GM12878 (cell line): ENCODE results near the gene ANKS1A. TPM values are rescaled to one million over a fixed set of nuclear protein-coding genes. Genes with fewer than 3 reads are reported as not detected.

Experiments
- ATAC-seq: fragments of 200-7000 bp; cut with Tn5 transposase; 3 replicates; pipeline ENCODE4 v1.9.1; 2020; ENCODE audit warnings: mild to moderate bottlenecking, moderate library complexity
- BruUV-seq: library from RNA; stranded (reverse); fragments of 400-500 nt; replicated peaks from 2 replicates; lab custom pipeline; 2021; lab: Mats Ljungman, UMichigan
- CTCF ChIA-PET: fragments of 300-600 bp; sonication (Branson Sonifier 250); formaldehyde crosslinking; extraction: SDS; loops from one replicate; lab custom pipeline; 2021; ENCODE audit warnings: inconsistent platforms; lab: Yijun Ruan, JAX
- POLR2A ChIA-PET: fragments of 350-600 bp; formaldehyde crosslinking; extraction: SDS; loops from one replicate; lab custom pipeline; 2021; ENCODE audit warnings: inconsistent platforms; lab: Charles Lee
- RAD21 ChIA-PET: fragments of 300-600 bp; sonication (Branson Sonifier 250); formaldehyde crosslinking; loops from one replicate; lab custom pipeline; 2023; ENCODE audit warnings: antibody characterized with exemption; ENCODE audit not compliant: unreplicated experiment; lab: Charles Lee
- SMC1A ChIA-PET: fragments of 300-600 bp; sonication (Branson Sonifier 250); formaldehyde crosslinking; loops from one replicate; lab custom pipeline; 2023; ENCODE audit not compliant: unreplicated experiment, uncharacterized antibody; lab: Charles Lee
- DNase-seq: peaks from one replicate; pipeline ENCODE4 v3.0.0-alpha.2; 2011; ENCODE audit warnings: low read depth, low spot score
- FAIRE-seq: peaks from 3 replicates; lab custom pipeline; 2011; peaks lifted over from hg19 to GRCh38; lab: Jason Lieb, UNC
- H2AFZ ChIP-seq: 2 replicates; pipeline ENCODE4 v1.6.0; 2011; ENCODE audit warnings: low read depth, low read length, control low read depth; ENCODE audit not compliant: control insufficient read depth
- H3K27ac ChIP-seq: 2 replicates; pipeline ENCODE4 v1.5.1; 2011; ENCODE audit warnings: control low read depth; ENCODE audit not compliant: control insufficient read depth, insufficient read depth
- H3K27me3 ChIP-seq, 2 experiments: replicated peaks in 1 of 2; 2 replicates each; pipeline versions ENCODE4 v1.6.0 to v1.6.1; 2011; ENCODE audit warnings: low read length in 1 of 2; ENCODE audit not compliant: control insufficient read depth in 2 of 2, insufficient read depth in 2 of 2
- H3K36me3 ChIP-seq, 2 experiments: 2 replicates each; pipeline ENCODE4 v1.5.1; 2011; ENCODE audit warnings: low read length in 1 of 2; ENCODE audit not compliant: control insufficient read depth in 2 of 2, insufficient read depth in 2 of 2
- H3K4me1 ChIP-seq: 2 replicates; pipeline ENCODE4 v1.6.1; 2011; ENCODE audit warnings: mild to moderate bottlenecking, low read length, moderate library complexity, mixed read lengths; ENCODE audit not compliant: control insufficient read depth, insufficient read depth
- H3K4me2 ChIP-seq: 2 replicates; pipeline ENCODE4 v1.6.0; 2011; ENCODE audit warnings: control low read depth; ENCODE audit not compliant: control insufficient read depth, insufficient read depth
- H3K4me3 ChIP-seq: fragments of 200-600 bp; sonication (generic); 2 replicates; pipeline ENCODE4 v1.5.1; 2016
- H3K79me2 ChIP-seq: 2 replicates; pipeline ENCODE4 v1.6.0; 2011; ENCODE audit warnings: low read length; ENCODE audit not compliant: control insufficient read depth, insufficient read depth
- H3K9ac ChIP-seq: 2 replicates; pipeline ENCODE4 v1.8.0; 2011; ENCODE audit warnings: low read length, control low read depth, mixed read lengths; ENCODE audit not compliant: control insufficient read depth, insufficient read depth
- H3K9me3 ChIP-seq: replicated peaks from 3 replicates; pipeline ENCODE4 v1.5.1; 2011; ENCODE audit warnings: mild to moderate bottlenecking, low read length; ENCODE audit not compliant: control insufficient read depth, insufficient read depth
- H4K20me1 ChIP-seq: 2 replicates; pipeline ENCODE4 v1.6.0; 2011; ENCODE audit not compliant: control insufficient read depth, insufficient read depth
- BCLAF1 ChIP-seq: fragments of 450-650 bp; IDR thresholded peaks from 2 replicates; pipeline ENCODE4 v1.6.1; 2017; ENCODE audit warnings: antibody characterized with exemption, mild to moderate bottlenecking, moderate library complexity
- BHLHE40 ChIP-seq, 2 experiments: fragments of 450-650 bp in 1 of 2; IDR thresholded peaks; 2 replicates each; pipeline ENCODE4 v1.6.1; 2011 to 2017; ENCODE audit warnings: low read depth in 2 of 2, borderline replicate concordance in 1 of 2, improper control_type of control experiment in 1 of 2, low read length in 1 of 2, mild to moderate bottlenecking in 1 of 2
- EED ChIP-seq: sonication (generic); IDR thresholded peaks from 2 replicates; pipeline ENCODE4 v1.6.1; 2016; ENCODE audit warnings: antibody characterized with exemption, low read depth
- RELB ChIP-seq: fragments of 450-650 bp; IDR thresholded peaks from 2 replicates; pipeline ENCODE4 v1.6.1; 2017; ENCODE audit warnings: low read depth, mild to moderate bottlenecking, moderate library complexity
- TARDBP ChIP-seq: IDR thresholded peaks from 2 replicates; pipeline ENCODE4 v1.6.1; 2016; ENCODE audit warnings: borderline replicate concordance
- WGBS: methylation state at CpG from one replicate; pipeline ENCODE4 v1.1.6; 2016; ENCODE audit warnings: low lambda C conversion rate; ENCODE audit not compliant: insufficient replicate concordance, insufficient coverage; ENCODE audit errors: missing lambda C conversion rate; 5-methylcytosine and 5-hydroxymethylcytosine counted together
- in situ Hi-C: fragments of 300-500 bp; cut with MboI; formaldehyde crosslinking; loops from 9 replicates; pipeline ENCODE4 v1.14.3; 2018; ENCODE audit warnings: mixed read lengths
- intact Hi-C: fragments of 100-400 bp; cut with micrococcal nuclease; formaldehyde crosslinking; loops from one replicate; pipeline ENCODE4 v1.14.2; 2022; ENCODE audit not compliant: unreplicated experiment
- polyA plus RNA-seq, 11 experiments: library from polyadenylated mRNA; depleted of rRNA in 4 of 11; unstranded in 6 of 11; stranded (reverse) in 5 of 11; fragments of >200 nt; fragmentation: Nextera tagmentation in 4 of 11; fragmentation: Illumina TruSeq in 1 of 11; extraction: Ambion mirVana in 4 of 11; extraction: Trizol in 1 of 11; gene quantifications; 1 replicate in 1 of 11; 2 replicates in 10 of 11; pipeline versions ENCODE4 v1.2.1 to v1.2.3, GENCODE V29; 2011 to 2016; ENCODE audit warnings: inconsistent platforms in 2 of 11, missing spikeins in 2 of 11, low read depth in 1 of 11
- total RNA-seq, 4 experiments: library from RNA; depleted of rRNA in 3 of 4; stranded (reverse); fragments of >200 nt in 3 of 4; fragmentation: Illumina TruSeq in 1 of 4; extraction: Trizol in 1 of 4; gene quantifications; 2 replicates each; pipeline versions ENCODE4 v1.2.1 to v1.2.3, GENCODE V29; 2013 to 2021
- TF ChIP-seq, protein P1 (sequence below): IDR thresholded peaks from 2 replicates; pipeline ENCODE4 v1.6.1; 2012; ENCODE audit warnings: low read depth, low read length, improper control_type of control experiment
- TF ChIP-seq, protein P2 (sequence below): fragments of 150-350 bp; IDR thresholded peaks from 2 replicates; pipeline ENCODE4 v1.6.1; 2016; ENCODE audit warnings: low read depth, low read length

The ANKS1A gene
- total and polyA plus RNA-seq, 10 of the 15 experiments (the other 5 are each of a cell fraction or from before 2014, with no cell fraction given), result 0.60 to 7.0 (median 3.0) TPM

DNA sequence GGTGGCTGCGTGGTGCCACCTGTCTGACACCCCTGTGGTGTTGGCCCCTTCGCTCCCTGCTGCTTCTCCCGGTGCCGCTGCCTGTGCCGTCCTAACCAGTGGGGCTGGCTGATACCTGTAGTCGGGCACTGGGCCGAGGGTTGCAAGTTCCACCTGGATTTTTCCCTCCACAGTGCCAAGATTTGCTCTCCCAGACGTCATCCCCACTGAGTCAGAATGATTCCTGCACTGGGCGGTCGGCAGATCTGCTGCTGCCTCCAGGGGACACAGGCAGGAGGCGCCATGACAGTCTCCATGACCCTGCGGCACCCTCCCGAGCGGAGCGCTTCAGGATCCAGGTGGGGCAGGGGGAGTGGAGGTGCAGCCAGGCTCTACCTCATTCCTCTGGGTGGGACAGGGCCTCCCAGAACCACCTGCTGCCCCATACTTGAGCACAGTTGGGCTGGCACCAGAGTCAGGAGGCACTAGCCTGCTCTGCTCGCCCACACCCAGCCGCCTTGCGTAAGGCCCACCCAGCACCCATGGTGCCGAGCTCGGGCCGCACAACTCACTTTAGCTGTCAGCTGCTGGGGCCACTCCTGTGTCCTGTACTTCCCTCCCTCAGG is 191.9 kb downstream of the ANKS1A start:
- H3K27me3 ChIP-seq, result no peaks in the 10 kb centered on the region
- H3K9ac ChIP-seq, result no peak overlapping the region
- DNase-seq, result no peak
- no peak overlapping the region for H3K4me2 ChIP-seq
- FAIRE-seq, result no peak
- H4K20me1 ChIP-seq, result no peaks in the 10 kb centered on the region
- RAD21 ChIA-PET, result no interaction called here
- WGBS, result 92% methylated on average over 20 of the region's 21 CpGs
- no peak for ATAC-seq
- TF ChIP-seq RELB, result no peak
- no peak for TF ChIP-seq TARDBP
- TF ChIP-seq, protein P1, sequence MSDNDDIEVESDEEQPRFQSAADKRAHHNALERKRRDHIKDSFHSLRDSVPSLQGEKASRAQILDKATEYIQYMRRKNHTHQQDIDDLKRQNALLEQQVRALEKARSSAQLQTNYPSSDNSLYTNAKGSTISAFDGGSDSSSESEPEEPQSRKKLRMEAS, result no peak
- no peak for TF ChIP-seq BHLHE40 (IDR thresholded peaks at IDR 0.05; ENCODE audit: borderline replicate concordance in 1 of 2, low read depth in 2 of 2, low read length in 1 of 2)
- TF ChIP-seq EED, result no peak
- no peak for TF ChIP-seq BCLAF1
- TF ChIP-seq, protein P2, sequence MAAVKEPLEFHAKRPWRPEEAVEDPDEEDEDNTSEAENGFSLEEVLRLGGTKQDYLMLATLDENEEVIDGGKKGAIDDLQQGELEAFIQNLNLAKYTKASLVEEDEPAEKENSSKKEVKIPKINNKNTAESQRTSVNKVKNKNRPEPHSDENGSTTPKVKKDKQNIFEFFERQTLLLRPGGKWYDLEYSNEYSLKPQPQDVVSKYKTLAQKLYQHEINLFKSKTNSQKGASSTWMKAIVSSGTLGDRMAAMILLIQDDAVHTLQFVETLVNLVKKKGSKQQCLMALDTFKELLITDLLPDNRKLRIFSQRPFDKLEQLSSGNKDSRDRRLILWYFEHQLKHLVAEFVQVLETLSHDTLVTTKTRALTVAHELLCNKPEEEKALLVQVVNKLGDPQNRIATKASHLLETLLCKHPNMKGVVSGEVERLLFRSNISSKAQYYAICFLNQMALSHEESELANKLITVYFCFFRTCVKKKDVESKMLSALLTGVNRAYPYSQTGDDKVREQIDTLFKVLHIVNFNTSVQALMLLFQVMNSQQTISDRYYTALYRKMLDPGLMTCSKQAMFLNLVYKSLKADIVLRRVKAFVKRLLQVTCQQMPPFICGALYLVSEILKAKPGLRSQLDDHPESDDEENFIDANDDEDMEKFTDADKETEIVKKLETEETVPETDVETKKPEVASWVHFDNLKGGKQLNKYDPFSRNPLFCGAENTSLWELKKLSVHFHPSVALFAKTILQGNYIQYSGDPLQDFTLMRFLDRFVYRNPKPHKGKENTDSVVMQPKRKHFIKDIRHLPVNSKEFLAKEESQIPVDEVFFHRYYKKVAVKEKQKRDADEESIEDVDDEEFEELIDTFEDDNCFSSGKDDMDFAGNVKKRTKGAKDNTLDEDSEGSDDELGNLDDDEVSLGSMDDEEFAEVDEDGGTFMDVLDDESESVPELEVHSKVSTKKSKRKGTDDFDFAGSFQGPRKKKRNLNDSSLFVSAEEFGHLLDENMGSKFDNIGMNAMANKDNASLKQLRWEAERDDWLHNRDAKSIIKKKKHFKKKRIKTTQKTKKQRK, result no peak
- no peaks in the 10 kb centered on the region for H3K79me2 ChIP-seq
- intact Hi-C loops, result no loop called here
- POLR2A ChIA-PET, result interaction anchor here (0.5 kb wide), 1 partner anchor 21 kb away, joined by 3 read pairs; no protein-coding TSS in a partner anchor
- H3K4me3 ChIP-seq, result no peak overlapping the region
- H3K9me3 ChIP-seq, result no peaks in the 10 kb centered on the region
- BruUV-seq, result no TSS peak
- H2AFZ ChIP-seq, result no peak overlapping the region
- in situ Hi-C loops, result no loop called here
- H3K27ac ChIP-seq, result no peak overlapping the region
- no peaks in the 10 kb centered on the region for H3K4me1 ChIP-seq
- CTCF ChIA-PET, result interaction anchor here (0.6 kb wide), 1 partner anchor 42 kb away, joined by 3 read pairs; no protein-coding TSS in a partner anchor
- SMC1A ChIA-PET, result no interaction called here
- no peaks in the 10 kb centered on the region; a peak in 2 of 4 replicates for H3K36me3 ChIP-seq
